KMS-11 (cell line): ENCODE results near the gene FGF3.
"Not testable (repeated sequence)": the region's sequence is repeated elsewhere in the genome, so short reads cannot be mapped to it uniquely, and the experiment has no call there.

ENCODE experiments used
- H2AFZ ChIP-seq: fragments of 200-600 bp; sonication (generic); 2 replicates; pipeline ENCODE4 v1.6.1; 2016; ENCODE audit warnings: antibody characterized with exemption, mixed run types, low read depth
- H3K27ac ChIP-seq: fragments of 200-600 bp; sonication (generic); 2 replicates; pipeline ENCODE4 v1.6.1; 2016; ENCODE audit warnings: mild to moderate bottlenecking, mixed run types
- H3K27me3 ChIP-seq: fragments of 200-600 bp; sonication (generic); 2 replicates; pipeline ENCODE4 v1.6.1; 2017; ENCODE audit warnings: mild to moderate bottlenecking, low read depth, mixed run types, moderate library complexity; ENCODE audit not compliant: insufficient read depth
- H3K36me3 ChIP-seq: fragments of 200-600 bp; sonication (generic); 2 replicates; pipeline ENCODE4 v1.6.1; 2017; ENCODE audit warnings: mild to moderate bottlenecking, mixed run types; ENCODE audit not compliant: insufficient read depth
- H3K4me1 ChIP-seq: fragments of 200-600 bp; sonication (generic); 2 replicates; pipeline ENCODE4 v1.6.1; 2016; ENCODE audit warnings: mild to moderate bottlenecking, low read depth, mixed run types; ENCODE audit not compliant: poor library complexity, severe bottlenecking
- H3K4me2 ChIP-seq: fragments of 200-600 bp; sonication (generic); 2 replicates; pipeline ENCODE4 v1.7.0; 2016; ENCODE audit warnings: mild to moderate bottlenecking, mixed run types
- H3K4me3 ChIP-seq: fragments of 200-600 bp; sonication (generic); IDR thresholded peaks from 2 replicates; pipeline ENCODE4 v1.6.1; 2017; ENCODE audit warnings: low read depth, low read length, mixed read lengths; ENCODE audit not compliant: insufficient read depth
- H3K79me2 ChIP-seq: fragments of 200-600 bp; sonication (generic); 2 replicates; pipeline ENCODE4 v1.6.1; 2016; ENCODE audit warnings: low read depth, mixed run types; ENCODE audit not compliant: insufficient read depth
- H3K9ac ChIP-seq: fragments of 200-600 bp; sonication (generic); 2 replicates; pipeline ENCODE4 v1.6.1; 2016; ENCODE audit warnings: mild to moderate bottlenecking, mixed run types
- H4K20me1 ChIP-seq: fragments of 200-600 bp; sonication (generic); 2 replicates; pipeline ENCODE4 v1.6.1; 2016; ENCODE audit warnings: mild to moderate bottlenecking, mixed run types; ENCODE audit not compliant: insufficient read depth
- CTCF ChIP-seq: fragments of 200-600 bp; sonication (generic); conservative IDR thresholded peaks from 2 replicates; pipeline ENCODE4 v1.6.1; 2017; ENCODE audit warnings: low read depth, mild to moderate bottlenecking, antibody characterized with exemption, low read length, moderate library complexity, mixed read lengths

The FGF3 gene

DNA sequence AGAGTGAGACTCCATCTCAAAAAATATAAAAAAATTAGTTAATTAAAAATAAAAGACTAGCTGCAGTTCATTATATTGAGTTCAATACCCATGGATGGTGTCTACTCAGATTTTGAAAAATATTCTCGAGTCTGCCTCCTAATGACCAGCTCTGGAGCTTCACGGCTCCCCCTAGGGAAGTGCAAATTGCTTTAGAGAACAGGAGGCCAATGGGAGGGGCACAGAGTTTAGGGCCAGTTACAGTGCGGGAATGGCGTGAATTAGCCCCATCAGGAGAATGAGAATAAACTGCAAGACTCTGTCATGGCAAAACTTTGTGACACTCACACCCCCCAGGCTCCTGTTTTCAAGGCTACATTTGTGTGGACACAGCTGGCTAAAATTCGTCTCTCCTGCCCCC is 48.7 kb downstream of the FGF3 start:
- Histone ChIP-seq H3K4me3 (no peak overlapping the region), H3K4me2 (no peak overlapping the region)
- TF ChIP-seq CTCF: no peak

DNA sequence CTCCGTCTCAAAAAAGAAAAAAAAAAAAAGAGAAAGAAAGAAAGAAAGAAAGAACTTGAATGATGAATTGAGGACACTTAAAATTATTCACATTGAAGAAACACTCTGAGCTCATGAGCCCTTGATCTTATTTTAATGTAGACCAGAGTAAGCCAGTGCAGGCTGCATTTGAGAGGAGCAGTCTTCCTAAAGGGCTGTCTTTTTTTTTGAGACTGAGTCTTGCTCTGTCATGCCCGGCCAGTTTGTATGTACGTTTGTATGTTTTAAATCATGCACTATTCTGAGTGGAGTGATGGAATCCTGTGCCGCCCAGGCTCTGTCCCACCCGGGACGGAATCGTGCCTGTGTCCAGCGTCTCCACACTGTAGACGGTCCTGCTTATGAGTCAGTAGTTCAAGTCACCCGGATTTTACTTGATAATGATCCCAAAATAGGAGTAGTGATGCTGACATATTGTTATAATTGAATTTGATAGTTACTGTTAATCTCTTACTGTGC is 53.7 kb downstream of the FGF3 start:
- H2AFZ ChIP-seq: no peak overlapping the region
- H3K79me2 ChIP-seq: no peaks in the 10 kb centered on the region
- no peak overlapping the region for H3K27ac ChIP-seq
- no peaks in the 10 kb centered on the region for H3K36me3 ChIP-seq
- H3K27me3 ChIP-seq: peaks cover 1% of the 10 kb centered on the region; the same call in 1 of the 2 replicates
- H3K4me3 ChIP-seq: no peak overlapping the region
- no peak for TF ChIP-seq CTCF
- H3K9ac ChIP-seq: no peak overlapping the region
- H4K20me1 ChIP-seq: no peaks in the 10 kb centered on the region
- no peak overlapping the region for H3K4me2 ChIP-seq
- no peaks in the 10 kb centered on the region for H3K4me1 ChIP-seq

More for the DNA sequence above, 48.7 kb downstream of the FGF3 start:
- Histone ChIP-seq H3K27ac (no peak overlapping the region), H3K27me3 (peaks cover 5% of the 10 kb centered on the region; the same call in 1 of the 2 replicates), H2AFZ (no peak overlapping the region), H3K9ac (no peak overlapping the region), H3K36me3 (no peaks in the 10 kb centered on the region), H4K20me1 (no peaks in the 10 kb centered on the region), H3K4me1 (no peaks in the 10 kb centered on the region), H3K79me2 (no peaks in the 10 kb centered on the region)

- not testable (repeated sequence) for H3K4me3 ChIP-seq, H3K27me3 ChIP-seq, H4K20me1 ChIP-seq, H3K4me2 ChIP-seq, H3K4me1 ChIP-seq, H3K36me3 ChIP-seq, H3K9ac ChIP-seq, H2AFZ ChIP-seq, H3K27ac ChIP-seq, H3K79me2 ChIP-seq
These were observed 54.3 kb downstream of the FGF3 start for GRCh38 chr11:69764918-69765317.

GRCh38 chr11:69760319-69760718 is 58.9 kb downstream of the FGF3 start:
- no peaks in the 10 kb centered on the region for H3K36me3 ChIP-seq

More at GRCh38 chr11:69760319-69760718, 58.9 kb downstream of the FGF3 start:
- Histone ChIP-seq H3K9ac (no peak overlapping the region), H3K27me3 (no peaks in the 10 kb centered on the region; the same call in 1 of the 2 replicates), H4K20me1 (no peaks in the 10 kb centered on the region), H3K4me3 (no peak overlapping the region), H3K4me1 (no peaks in the 10 kb centered on the region), H3K4me2 (no peak overlapping the region), H2AFZ (no peak overlapping the region), H3K79me2 (no peaks in the 10 kb centered on the region), H3K27ac (no peak overlapping the region)
- no peak for TF ChIP-seq CTCF
